ENCODE results near the gene THOC6.

DNA sequence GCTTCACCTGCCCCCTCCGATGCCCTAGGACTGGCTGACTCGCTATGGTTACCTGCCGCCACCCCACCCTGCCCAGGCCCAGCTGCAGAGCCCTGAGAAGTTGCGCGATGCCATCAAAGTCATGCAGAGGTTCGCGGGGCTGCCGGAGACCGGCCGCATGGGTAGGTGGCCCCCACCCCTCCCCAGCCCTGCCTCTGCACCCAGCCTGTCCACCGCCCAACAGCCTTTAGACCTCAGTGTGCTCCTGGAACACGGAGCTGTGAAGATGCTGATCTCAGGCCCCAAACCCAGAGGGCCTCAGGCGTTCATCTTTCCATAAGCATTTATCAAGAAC, 23.5 kb downstream of the THOC6 start:
- TF ChIP-seq CTCF (IDR thresholded peaks at IDR 0.05) (no peak), POLR2AphosphoS5 (IDR thresholded peaks at IDR 0.05; ENCODE audit: low read depth, low read length) (no peak), SIN3A (IDR thresholded peaks at IDR 0.05; ENCODE audit: borderline replicate concordance, insufficient read depth, low read depth, low read length) (no peak)
- TF ChIP-seq, protein P1, sequence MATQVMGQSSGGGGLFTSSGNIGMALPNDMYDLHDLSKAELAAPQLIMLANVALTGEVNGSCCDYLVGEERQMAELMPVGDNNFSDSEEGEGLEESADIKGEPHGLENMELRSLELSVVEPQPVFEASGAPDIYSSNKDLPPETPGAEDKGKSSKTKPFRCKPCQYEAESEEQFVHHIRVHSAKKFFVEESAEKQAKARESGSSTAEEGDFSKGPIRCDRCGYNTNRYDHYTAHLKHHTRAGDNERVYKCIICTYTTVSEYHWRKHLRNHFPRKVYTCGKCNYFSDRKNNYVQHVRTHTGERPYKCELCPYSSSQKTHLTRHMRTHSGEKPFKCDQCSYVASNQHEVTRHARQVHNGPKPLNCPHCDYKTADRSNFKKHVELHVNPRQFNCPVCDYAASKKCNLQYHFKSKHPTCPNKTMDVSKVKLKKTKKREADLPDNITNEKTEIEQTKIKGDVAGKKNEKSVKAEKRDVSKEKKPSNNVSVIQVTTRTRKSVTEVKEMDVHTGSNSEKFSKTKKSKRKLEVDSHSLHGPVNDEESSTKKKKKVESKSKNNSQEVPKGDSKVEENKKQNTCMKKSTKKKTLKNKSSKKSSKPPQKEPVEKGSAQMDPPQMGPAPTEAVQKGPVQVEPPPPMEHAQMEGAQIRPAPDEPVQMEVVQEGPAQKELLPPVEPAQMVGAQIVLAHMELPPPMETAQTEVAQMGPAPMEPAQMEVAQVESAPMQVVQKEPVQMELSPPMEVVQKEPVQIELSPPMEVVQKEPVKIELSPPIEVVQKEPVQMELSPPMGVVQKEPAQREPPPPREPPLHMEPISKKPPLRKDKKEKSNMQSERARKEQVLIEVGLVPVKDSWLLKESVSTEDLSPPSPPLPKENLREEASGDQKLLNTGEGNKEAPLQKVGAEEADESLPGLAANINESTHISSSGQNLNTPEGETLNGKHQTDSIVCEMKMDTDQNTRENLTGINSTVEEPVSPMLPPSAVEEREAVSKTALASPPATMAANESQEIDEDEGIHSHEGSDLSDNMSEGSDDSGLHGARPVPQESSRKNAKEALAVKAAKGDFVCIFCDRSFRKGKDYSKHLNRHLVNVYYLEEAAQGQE (IDR thresholded peaks at IDR 0.05; ENCODE audit: insufficient read depth in 1 of 2, low read depth in 2 of 2, low read length in 1 of 2), result no peak
